HepG2 (cell line): ENCODE measurements around the gene PEAK3. TPM values are rescaled to one million over a fixed set of nuclear protein-coding genes. Genes with fewer than 3 reads are reported as not detected.
A peak's percentile ranks its signal among the peaks of the same experiment; 100 is the strongest.

Experiments used
- AKAP8 ChIP-seq: sonication (generic); formaldehyde crosslinking; IDR thresholded peaks from 2 replicates; pipeline ENCODE4 v1.5.1; 2020; ENCODE audit warnings: mild to moderate bottlenecking, missing genetic modification reagents
- ATF7 ChIP-seq, 2 experiments: fragments of 450-650 bp in 1 of 2; sonication (generic) in 1 of 2; formaldehyde crosslinking in 1 of 2; IDR thresholded peaks; 2 replicates each; pipeline versions ENCODE4 v1.4.0 to v1.6.1; 2016 to 2020; ENCODE audit warnings: antibody characterized with exemption in 1 of 2, mild to moderate bottlenecking in 1 of 2, missing genetic modification reagents in 1 of 2
- BATF2 ChIP-seq: sonication (generic); formaldehyde crosslinking; IDR thresholded peaks from 2 replicates; pipeline ENCODE4 v1.8.0; 2022; ENCODE audit warnings: mild to moderate bottlenecking, missing genetic modification reagents, moderate library complexity
- BRD4 ChIP-seq: sonication (generic); formaldehyde crosslinking; IDR thresholded peaks from 2 replicates; pipeline ENCODE4 v1.4.0; 2020; ENCODE audit warnings: missing genetic modification reagents
- CAMTA2 ChIP-seq: sonication (generic); formaldehyde crosslinking; IDR thresholded peaks from 2 replicates; pipeline ENCODE4 v1.4.0; 2020; ENCODE audit warnings: mild to moderate bottlenecking, missing genetic modification reagents, borderline replicate concordance
- CBX5 ChIP-seq: sonication (generic); formaldehyde crosslinking; IDR thresholded peaks from 2 replicates; pipeline ENCODE4 v1.4.0; 2020; ENCODE audit warnings: missing genetic modification reagents, borderline replicate concordance
- DNMT3B ChIP-seq: conservative IDR thresholded peaks from 2 replicates; pipeline ENCODE4 v1.6.1; 2016; ENCODE audit warnings: missing biosample characterization, control low read depth
- HNRNPK ChIP-seq: fragments of 200-400 bp; formaldehyde crosslinking; IDR thresholded peaks from 2 replicates; pipeline ENCODE4 v1.6.1; 2018; ENCODE audit warnings: low read length, low read depth, moderate library complexity, mild to moderate bottlenecking; ENCODE audit not compliant: poor library complexity, severe bottlenecking
- HOXA7 ChIP-seq: sonication (generic); formaldehyde crosslinking; IDR thresholded peaks from 2 replicates; pipeline ENCODE4 v1.8.1; 2022; ENCODE audit warnings: mild to moderate bottlenecking, missing genetic modification reagents, moderate library complexity
- KLF16 ChIP-seq, 2 experiments: sonication (generic) in 1 of 2; formaldehyde crosslinking in 1 of 2; IDR thresholded peaks; 2 replicates each; pipeline versions ENCODE4 v1.6.1 to v1.8.0; 2016 to 2023; ENCODE audit warnings: missing genetic modification reagents in 2 of 2, missing compliant biosample characterization in 1 of 2
- NFIC ChIP-seq: IDR thresholded peaks from 2 replicates; pipeline ENCODE4 v1.6.1; 2012; ENCODE audit warnings: mild to moderate bottlenecking, low read length, inconsistent platforms
- NR2F1 ChIP-seq, 2 experiments: fragments of 450-650 bp in 1 of 2; formaldehyde crosslinking in 1 of 2; IDR thresholded peaks; 2 replicates each; pipeline versions ENCODE4 v1.5.0 to v1.6.1; 2016 to 2020; ENCODE audit warnings: mild to moderate bottlenecking in 1 of 2, missing compliant biosample characterization in 1 of 2, missing genetic modification reagents in 1 of 2, moderate library complexity in 1 of 2
- PRMT3 ChIP-seq: sonication (generic); formaldehyde crosslinking; IDR thresholded peaks from 2 replicates; pipeline ENCODE4 v1.8.1; 2022; ENCODE audit warnings: low read depth, mild to moderate bottlenecking, moderate library complexity, missing genetic modification reagents, borderline replicate concordance
- SRY ChIP-seq: sonication (generic); formaldehyde crosslinking; IDR thresholded peaks from 2 replicates; pipeline ENCODE4 v1.8.0; 2022; ENCODE audit warnings: mild to moderate bottlenecking, missing genetic modification reagents
- ZBTB21 ChIP-seq: sonication (generic); formaldehyde crosslinking; IDR thresholded peaks from 2 replicates; pipeline ENCODE4 v1.4.0; 2020; ENCODE audit warnings: missing genetic modification reagents
- ZNF121 ChIP-seq: sonication (generic); formaldehyde crosslinking; IDR thresholded peaks from 2 replicates; pipeline ENCODE4 v1.5.0; 2020; ENCODE audit warnings: mild to moderate bottlenecking, missing genetic modification reagents
- ZNF557 ChIP-seq: sonication (generic); formaldehyde crosslinking; IDR thresholded peaks from 2 replicates; pipeline ENCODE4 v1.4.0; 2020; ENCODE audit warnings: missing genetic modification reagents
- ZNF646 ChIP-seq: sonication (generic); formaldehyde crosslinking; IDR thresholded peaks from 2 replicates; pipeline ENCODE4 v1.9.0; 2021; ENCODE audit warnings: mild to moderate bottlenecking, missing genetic modification reagents
- ZNF691 ChIP-seq: sonication (generic); formaldehyde crosslinking; IDR thresholded peaks from 2 replicates; pipeline ENCODE4 v1.4.0; 2020; ENCODE audit warnings: missing genetic modification reagents, low read depth, mild to moderate bottlenecking, borderline replicate concordance
- ZNF75D ChIP-seq: sonication (generic); formaldehyde crosslinking; IDR thresholded peaks from 2 replicates; pipeline ENCODE4 v1.8.1; 2023; ENCODE audit warnings: missing genetic modification reagents, mild to moderate bottlenecking, borderline replicate concordance
- ZNF775 ChIP-seq: sonication (generic); formaldehyde crosslinking; IDR thresholded peaks from 2 replicates; pipeline ENCODE4 v1.4.0; 2020; ENCODE audit warnings: missing genetic modification reagents, mild to moderate bottlenecking, moderate library complexity, borderline replicate concordance
- polyA plus RNA-seq, 8 experiments: library from polyadenylated mRNA; depleted of rRNA in 3 of 8; stranded (reverse) in 7 of 8; unstranded in 1 of 8; fragments of >200 nt; fragmentation: Illumina TruSeq in 4 of 8; extraction: Trizol in 4 of 8; gene quantifications; 2 replicates each; pipeline versions ENCODE4 v1.2.1 to v1.2.3, GENCODE V29; 2011 to 2016; ENCODE audit warnings: low read depth in 4 of 8, missing spikeins in 1 of 8, mixed read lengths in 1 of 8; ENCODE audit not compliant: insufficient read depth in 1 of 8
- total RNA-seq, 5 experiments: library from RNA; depleted of rRNA; stranded (reverse); fragments of >200 nt; fragmentation: Illumina TruSeq; extraction: Trizol; gene quantifications; 2 replicates each; pipeline ENCODE4 v1.2.3, GENCODE V29; 2016; ENCODE audit warnings: low read depth in 1 of 5

The PEAK3 gene
- total and polyA plus RNA-seq, 2 of the 13 experiments (the other 11 are each of a cell fraction or from before 2014, with no cell fraction given) = not detected

- TF ChIP-seq ATF7 (IDR thresholded peaks at IDR 0.05) (no peak), ATF7 (CRISPR knock-in tag; IDR thresholded peaks at IDR 0.05) (no peak), KLF16 (CRISPR knock-in tag; IDR thresholded peaks at IDR 0.05) (peak in 1 of 2 experiments; percentile 45; a peak in 1 of 4 replicates), ZNF775 (CRISPR knock-in tag) (no peak), PRMT3 (no peak), ZNF557 (CRISPR knock-in tag) (no peak), CAMTA2 (CRISPR knock-in tag) (0 out of 2 replicates have a peak, but pooled peaks have one; percentile 46), ZNF121 (CRISPR knock-in tag) (0 out of 2 replicates have a peak, but pooled peaks have one; percentile 11), ZNF691 (CRISPR knock-in tag) (no peak), BRD4 (CRISPR knock-in tag) (no peak), ZBTB21 (CRISPR knock-in tag) (no peak), NR2F1 (CRISPR knock-in tag; IDR thresholded peaks at IDR 0.05) (no peak), DNMT3B (CRISPR knock-in tag) (no peak), AKAP8 (CRISPR knock-in tag) (no peak), BATF2 (no peak), NFIC (no peak), ZNF646 (CRISPR knock-in tag) (no peak), CBX5 (CRISPR knock-in tag) (no peak; the same call in 1 of the 2 replicates), HNRNPK (no peak), ZNF75D (CRISPR knock-in tag) (no peak), HOXA7 (CRISPR knock-in tag) (no peak), SRY (CRISPR knock-in tag) (no peak)
Observed at GRCh38 chr19:2266183-2266993, 15.6 kb downstream of the PEAK3 start (continued).
